DMS 273 (cell line): Measurements from ENCODE around the gene PGLYRP4.
A peak's percentile ranks its signal among the peaks of the same experiment; 100 is the strongest.

Experiments
- DNase-seq: peaks from one replicate; lab custom pipeline; 2025; ENCODE audit not compliant: unreplicated experiment; lab: John Stamatoyannopoulos, UW

The PGLYRP4 gene, protein sequence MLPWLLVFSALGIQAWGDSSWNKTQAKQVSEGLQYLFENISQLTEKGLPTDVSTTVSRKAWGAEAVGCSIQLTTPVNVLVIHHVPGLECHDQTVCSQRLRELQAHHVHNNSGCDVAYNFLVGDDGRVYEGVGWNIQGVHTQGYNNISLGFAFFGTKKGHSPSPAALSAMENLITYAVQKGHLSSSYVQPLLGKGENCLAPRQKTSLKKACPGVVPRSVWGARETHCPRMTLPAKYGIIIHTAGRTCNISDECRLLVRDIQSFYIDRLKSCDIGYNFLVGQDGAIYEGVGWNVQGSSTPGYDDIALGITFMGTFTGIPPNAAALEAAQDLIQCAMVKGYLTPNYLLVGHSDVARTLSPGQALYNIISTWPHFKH

DNA sequence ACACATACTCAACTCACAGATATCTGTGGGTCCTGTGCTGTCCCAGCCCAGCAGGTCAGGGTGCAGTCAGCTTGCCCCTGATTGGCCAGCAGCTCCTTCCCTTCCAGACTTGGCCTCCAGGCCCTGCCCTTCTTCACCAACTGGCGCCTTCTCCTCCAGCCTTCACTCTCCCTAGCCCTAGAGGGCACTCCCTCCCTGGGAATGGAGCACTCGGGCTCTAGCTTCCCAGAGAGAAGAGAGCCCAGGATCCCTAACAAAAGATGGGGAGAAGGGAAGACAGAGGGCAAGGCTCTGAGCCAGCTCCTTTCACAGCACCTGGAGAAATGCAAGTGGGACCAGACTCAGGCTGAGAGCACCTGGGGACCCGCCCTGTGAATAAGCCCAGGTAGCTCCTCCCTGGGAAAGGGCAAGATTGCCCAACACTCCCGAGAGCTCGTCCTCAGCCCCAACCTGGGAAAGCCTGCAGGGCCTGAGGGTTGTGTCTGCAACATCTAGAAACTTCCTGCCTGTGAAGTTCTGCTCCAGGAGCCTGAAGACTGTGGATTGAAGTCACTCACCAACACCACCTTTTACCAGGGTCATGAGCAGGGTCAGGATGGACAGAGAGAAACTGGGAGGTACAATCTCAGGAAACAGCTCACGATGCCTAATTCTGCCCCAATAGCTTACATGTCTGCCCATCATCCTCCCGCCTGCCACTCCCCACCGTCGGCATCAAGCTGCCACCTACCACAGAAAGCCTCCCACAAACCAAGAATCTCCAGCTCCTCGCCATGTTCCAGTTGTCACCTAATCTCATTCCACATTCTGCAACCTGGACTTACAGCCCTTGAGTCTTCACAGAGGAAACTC lies at the start of gene PGLYRP4:
PGLYRP4 (minus strand) TSS at position 331 of the 852 bp plus-strand sequence. CDS start 909 bp downstream, outside the sequence.
- peak; percentile 16 for DNase-seq

DNA sequence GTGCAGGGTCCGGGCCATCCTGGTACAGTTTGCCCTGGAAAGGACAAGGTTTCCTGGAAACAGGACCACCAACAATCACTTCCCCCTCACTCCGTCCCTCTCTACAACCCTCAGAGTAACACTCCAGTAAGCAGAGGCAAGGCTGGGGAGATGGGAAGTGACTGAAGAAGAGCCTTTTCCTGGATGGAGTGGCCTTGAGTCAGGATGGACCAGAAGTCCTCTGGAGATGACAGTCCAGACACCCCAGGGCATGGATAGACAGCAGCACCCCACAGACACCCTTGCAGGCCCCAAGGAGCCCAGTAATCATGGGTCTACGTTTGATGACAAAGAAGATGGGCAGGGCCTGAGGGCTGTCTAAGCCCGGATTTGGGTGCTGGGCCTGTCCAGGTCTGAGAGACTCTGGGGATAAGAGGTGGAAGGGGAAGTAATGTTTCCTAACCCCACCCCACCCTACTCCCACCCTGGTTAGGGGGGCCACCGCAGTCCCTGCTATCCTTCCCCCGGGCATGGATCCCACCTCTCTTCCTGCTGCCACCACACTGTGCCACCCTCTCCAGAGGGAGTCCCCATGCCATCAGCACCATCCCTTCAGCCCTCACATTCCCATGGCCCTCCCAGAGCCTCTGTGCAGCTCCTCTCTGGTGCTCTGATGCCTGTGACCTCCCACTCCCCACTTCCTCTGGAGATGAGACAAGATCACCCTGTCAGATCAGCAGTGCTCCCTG lies 49.4 kb upstream of the PGLYRP4 start:
- DNase-seq: peak; percentile 29

DNA sequence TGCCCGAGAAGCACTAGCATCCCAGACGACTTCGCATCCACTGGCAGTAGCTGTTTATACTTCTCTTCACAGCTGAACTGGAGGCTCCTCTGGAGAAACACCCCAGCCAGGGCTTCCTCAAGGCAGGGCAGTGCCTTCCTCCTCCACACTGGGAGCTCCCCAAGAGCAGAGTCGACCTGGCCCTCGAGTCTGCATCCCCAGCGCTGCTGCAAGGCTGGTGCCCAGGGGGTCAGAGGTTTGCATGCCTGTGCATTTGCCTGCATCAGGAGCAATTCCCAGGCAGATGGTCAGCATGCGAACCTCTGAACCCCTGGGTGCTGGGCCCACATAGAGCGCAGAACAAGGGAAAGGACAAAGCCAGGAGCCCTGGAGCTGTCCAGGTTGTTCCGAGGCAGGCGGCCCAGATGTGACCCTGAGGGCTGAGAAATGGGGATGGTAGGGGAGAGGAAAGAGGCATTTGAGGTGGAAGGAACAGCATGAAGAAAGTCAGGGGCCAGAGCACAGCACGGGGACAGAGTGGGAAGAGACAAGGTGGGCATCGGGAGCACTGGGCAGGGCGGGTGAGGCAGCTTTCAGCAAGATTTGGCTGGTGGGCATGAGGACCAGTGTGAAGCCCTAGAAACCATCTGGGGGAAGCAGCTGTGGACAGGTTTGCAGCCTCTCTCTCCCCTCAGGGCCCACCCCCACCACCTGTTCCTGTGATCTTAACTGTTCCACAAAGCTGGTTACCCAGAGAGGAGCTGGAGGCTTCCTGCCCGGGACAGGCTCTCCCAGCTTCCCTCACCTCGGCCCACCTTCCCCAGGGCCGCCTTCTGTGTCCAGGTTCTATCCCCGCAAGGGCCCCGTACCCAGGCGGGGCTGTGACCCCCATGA lies 48.6 kb upstream of the PGLYRP4 start:
- peak; percentile 89 for DNase-seq

DNA sequence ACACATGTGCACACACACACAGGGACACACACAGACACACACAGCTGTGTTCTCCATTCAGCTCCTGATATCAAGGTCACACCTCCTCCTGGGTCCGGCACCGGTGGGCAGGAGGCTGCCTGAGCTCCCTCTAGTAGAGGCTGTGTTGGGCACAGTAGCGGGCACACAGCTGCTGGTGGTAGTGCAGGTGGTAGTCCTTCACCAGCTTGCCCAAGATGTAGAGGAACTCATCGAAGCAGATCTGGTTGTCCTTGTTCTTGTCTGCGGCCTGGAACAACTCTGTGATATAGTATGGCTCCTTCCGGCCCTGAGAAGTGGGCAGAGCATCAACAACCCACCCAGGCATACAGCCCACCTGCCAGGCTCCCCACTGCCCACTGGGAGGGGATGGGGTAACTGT lies 47.8 kb upstream of the PGLYRP4 start:
- no peak for DNase-seq

DNA sequence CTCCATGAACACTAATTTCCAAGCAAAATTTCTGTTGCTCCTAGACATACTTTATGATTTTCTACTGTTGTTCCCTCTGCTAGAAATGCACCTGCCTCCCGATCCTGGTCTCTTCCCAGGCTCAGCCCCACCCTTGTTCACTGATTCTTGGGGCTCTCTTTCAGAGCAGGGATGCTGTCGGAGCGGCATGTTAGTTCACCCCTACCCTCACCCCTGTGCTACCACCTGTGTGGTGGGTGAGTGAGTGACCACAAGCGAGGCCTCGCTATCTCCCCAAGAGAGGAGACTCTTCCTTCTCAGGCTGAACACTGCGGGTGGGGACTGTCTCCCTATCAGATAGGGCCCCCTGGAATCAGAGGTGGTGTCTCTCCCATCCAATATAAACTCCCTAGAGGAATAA lies 47.1 kb upstream of the PGLYRP4 start:
- DNase-seq: no peak

DNA sequence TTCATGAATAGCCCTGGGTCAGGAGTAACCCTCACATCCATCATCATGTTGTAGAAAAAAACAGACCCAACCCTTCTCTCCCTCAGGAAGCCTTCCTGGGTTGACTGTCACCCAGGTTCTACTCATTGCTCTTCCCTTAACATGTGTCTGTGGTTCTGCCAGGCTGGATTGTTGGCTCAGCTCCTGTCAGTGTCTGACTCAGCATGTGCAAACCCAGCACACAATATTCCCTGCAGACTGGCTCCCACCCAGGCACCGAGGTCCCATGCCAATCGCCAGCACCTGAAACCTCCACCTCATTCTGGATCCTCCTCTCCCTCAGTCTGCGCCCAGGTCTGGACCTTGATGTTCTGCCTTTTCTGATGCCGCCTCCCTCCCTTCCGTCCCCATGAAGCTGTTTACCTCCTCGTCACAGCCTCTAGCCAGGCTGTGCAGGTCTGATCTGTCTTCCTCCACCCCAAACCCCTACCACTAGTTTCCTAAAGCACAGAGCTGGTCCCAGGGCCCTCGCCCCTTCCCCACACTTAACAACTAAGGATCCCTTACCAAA lies 46.6 kb upstream of the PGLYRP4 start:
- DNase-seq: peak; percentile 15

DNA sequence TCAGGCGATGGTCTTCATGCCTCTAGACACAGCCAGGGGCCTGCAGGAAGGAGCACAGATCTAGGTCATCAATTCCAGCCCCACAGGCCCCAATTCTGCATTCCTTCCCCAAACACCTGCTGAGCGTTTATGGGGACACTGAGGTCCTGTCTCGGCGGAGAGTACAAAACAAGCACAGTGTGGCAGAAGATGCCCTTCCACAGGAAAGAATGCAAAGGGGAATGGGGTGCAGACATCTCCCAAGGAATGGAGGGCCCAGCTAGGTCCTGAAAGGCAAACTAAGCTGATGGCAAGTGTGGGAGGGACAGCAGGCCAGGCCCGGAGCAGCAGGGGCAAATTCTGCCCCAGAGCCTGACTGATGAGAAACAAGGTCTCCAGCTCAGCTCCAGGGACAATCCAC lies 45.8 kb upstream of the PGLYRP4 start:
- DNase-seq: no peak

DNA sequence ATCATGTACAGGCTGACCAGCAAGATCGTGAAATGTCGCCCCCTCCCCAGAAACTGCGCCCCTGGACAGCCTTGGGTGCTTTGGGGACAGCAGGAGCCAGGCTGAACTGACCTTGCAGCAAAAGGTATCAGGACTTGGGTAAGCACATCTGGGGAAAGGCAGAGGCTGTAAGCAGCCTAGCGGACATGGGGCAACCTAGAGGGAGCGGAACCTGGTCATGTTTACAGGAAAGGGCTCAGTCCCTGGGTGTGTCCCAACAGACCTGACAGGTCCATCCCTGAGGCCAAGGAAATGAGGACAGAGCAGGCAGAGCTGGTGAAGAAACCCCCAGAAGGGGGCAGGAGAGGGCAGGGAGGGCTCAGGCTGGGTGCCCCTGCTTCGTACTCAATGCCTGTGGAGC lies 45.3 kb upstream of the PGLYRP4 start:
- DNase-seq: peak; percentile 8

DNA sequence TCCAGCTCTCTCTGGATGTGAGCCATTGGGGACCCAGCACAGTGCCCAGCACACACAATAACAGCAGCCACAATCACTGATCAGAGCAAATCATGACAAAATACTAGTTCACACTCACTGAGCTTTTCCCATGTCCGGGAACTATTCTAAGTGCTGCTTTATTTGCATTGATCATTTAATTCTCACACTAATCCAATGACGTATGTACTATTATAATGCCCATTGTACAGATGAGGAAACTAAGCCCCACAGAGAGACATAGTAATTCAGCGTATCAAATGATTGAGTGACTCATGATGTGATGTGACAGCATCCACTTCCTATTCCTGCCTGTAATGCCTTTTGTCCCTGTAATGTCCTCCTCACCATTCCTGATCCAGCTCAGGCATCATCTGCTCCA lies 44.2 kb upstream of the PGLYRP4 start:
- no peak for DNase-seq

DNA sequence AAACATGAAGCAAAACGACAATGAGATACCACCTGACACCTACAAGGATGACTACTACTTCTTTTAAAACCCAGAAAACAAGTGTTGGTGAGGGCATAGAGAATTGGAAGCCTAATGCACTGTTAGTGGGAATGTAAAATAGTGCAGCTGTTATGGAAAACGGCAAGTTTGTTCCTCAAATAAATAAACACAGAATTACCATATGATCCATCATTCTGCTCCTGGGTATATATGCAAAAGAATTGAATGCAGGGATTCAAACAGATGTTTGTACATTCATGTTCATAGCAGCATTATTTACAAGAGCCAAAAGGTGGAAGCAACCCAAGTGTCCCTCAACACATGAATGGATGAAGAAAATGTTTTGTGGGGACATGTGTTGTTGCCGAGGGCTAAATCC lies 43.6 kb upstream of the PGLYRP4 start:
- DNase-seq: no peak

DNA sequence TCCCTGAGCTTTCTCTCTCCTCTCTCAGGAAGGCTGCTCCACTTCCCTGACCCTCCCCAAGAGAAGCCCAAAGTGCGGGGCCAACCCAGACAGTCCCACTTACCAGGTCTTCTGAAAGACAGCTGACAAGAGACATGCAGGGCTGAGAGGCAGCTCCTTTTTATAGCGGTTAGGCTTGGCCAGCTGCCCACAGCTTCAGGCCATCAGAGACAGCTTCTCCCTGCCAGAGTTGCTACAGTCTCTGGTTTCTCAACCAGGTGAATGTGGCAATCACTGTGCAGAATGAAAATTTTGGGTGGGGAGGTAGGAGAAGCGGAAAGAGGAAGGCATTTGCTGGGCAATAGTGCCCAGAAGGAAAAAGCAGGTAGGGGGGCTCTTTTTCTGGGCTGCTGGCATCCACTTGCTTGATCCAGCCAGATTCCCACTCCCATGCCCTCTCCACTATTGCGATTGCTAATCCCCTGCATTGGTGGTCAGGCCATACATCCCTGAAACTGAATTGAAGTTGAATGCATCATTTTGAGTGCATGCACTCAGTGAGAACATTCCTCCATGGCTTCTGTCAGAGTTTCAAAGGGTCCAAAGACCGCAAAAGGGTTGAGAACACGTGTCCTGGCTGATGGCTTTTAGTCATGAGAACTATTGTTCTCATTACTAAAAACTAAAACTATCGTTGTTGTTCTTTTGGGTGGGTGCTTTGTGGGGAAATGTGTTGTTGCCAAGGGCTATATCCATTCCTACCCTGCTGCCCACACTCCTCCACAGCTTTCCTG lies 42.5 kb upstream of the PGLYRP4 start, which contains the start of gene S100A8:
S100A8 (minus strand) TSS at position 136 of the 773 bp plus-strand sequence. CDS start 538 bp downstream, outside the sequence.
- DNase-seq: peak; percentile 49

DNA sequence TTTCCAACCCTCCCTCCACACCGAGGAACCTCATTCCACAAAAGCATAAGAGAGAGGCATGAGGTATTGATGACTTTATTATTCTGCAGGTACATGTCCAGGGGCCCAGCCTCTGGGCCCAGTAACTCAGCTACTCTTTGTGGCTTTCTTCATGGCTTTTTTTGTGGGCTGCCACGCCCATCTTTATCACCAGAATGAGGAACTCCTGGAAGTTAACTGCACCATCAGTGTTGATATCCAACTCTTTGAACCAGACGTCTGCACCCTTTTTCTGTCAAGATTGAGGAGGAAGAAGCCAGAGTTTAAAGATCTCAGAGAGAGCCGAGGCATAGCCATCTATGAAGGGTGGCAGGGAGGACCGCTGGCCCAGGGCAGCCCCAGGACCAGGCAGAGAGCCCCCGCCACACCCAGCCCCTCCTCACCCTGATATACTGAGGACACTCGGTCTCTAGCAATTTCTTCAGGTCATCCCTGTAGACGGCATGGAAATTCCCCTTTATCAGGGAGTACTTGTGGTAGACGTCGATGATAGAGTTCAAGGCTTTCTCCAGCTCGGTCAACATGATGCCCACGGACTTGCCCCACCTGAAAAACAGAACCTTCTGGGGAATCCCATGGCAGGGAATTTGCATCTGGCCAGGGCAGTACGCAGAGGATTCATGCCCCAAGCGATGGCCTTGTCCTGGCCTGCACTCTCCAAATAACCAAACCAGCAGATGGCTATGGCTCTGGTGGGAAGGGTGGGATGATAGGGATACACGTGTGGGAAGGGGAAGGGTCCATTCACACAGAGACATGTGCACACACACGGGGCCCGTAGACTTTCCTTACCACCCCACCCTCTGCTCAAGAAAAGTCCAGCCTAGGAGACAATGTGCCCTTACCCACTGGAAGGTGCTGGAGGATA lies 41.6 kb upstream of the PGLYRP4 start:
- no peak for DNase-seq

DNA sequence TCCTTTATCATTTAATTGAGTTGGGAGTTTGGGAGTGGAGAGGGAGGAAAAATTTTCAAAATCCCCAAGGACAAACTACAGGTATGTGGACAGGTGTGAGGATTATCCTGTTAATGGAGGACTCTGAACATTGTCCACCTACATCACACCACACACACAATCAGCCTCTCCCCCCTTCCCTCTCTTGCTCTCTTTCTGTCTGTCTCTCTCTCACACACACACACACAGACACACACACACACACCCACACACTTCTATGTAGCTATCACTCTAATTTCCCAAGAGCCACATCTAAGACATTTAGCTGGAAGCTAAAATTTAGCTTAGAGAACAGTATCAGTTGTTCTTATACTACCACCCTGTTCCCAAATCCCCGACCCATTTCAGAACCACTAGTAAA lies 40.8 kb upstream of the PGLYRP4 start:
- DNase-seq: no peak

DNA sequence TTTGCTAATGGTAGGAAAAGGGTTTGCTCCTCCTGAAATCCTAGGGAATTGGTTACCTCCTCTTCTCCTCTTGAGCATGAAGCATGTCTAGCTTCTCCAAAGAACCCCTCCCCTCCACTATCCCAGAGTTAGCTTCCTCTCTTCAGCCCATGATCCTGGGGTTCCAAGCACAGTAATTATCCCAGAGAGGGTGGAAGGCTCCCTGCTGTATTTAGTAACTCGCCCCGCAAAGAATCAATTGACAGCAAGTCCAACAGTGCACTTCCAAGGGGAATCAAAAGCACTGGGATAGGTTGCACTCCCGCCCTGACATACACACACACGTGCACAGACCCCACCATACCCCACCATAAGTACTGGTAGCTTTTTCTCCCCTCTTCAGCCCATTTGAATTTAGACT lies 39.1 kb upstream of the PGLYRP4 start:
- DNase-seq: no peak

DNA sequence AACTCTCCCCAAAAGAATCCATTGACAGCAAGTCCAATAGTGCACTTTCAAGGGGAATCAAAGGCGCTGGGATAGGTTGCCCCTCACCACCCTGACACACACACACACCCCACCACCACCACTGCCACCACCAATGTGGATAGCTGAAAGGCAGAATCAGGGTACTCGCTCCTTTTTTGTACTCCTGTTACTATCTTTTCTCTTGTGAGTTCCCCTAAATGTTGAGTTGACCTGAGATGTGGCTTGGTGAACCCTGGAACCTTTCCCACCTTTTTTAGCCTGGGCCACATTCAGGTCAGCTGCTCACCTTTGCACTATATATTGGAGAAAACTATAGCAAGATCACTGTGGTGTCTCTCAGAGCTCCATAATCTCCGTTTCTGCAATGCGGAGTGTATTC lies 38.4 kb upstream of the PGLYRP4 start:
- no peak for DNase-seq

DNA sequence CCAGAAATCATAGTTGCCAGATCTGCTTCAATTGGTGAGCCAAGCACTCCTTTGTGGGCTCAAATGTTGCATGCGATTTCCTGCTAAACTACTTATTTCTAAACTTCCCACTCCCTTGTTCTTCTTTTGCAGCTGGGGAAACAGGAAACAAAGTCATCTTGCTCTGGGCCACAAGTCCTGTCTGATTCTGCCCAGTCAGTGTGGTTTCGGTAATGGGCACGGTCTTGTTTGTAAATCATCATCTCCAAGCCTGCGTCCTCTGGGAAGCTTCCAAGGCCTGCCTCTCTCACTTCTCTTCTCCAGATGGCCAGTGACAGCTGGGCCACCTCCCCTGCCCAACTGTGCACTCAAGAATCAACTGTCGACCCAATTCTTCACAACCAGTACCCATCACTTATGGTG lies 37.9 kb upstream of the PGLYRP4 start:
- DNase-seq: peak; percentile 76

DNA sequence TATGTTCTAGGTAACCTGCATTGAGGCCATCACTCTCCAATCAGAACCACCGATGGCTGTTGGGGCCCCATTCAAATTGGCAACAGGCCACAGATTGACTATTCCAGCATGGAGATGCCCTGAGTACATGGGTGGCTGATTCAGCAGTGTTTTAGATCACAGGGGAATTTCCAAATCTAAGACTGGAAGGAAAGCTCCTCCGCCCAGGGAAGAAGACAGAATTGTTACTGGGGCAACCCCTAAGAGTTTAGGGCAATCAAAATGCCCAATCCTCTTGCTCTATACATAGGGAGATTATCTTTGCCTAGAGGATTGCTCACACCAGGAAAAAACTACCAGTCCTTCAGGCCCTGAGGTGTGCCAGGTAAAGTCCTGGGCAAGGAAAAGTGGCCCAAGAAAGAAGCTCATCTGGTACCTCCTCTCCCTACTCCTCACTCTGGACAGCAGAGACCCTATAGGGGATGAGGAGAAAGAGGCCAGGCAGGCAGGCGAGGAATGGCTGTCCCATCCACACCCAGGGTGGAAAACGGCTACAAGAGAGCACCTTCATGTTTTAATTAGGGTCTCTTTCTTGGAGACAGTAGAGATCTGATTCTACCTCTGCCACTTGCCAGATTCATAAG lies 36.4 kb upstream of the PGLYRP4 start:
- DNase-seq: no peak

DNA sequence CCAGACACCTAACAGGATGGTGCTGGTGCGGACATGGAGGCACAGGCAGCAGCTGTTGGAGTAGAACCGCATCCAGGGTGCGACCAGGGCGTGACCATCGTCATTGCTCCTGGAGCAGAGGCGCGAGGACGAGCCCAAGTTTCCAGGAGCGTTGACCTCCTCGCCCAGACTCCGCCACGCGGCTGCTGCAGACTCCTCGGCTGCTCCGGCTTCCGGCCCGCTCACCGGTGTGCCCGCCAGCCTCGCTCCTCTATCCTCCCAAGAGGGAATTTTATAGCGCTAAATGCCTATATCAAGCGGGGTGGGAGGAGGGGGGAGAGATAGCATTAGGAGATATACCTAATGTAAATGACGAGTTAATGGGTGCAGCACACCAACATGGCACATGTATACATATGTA lies 32.1 kb upstream of the PGLYRP4 start:
- DNase-seq: no peak
